Left ventricle myocardium inferior (tissue), 1 donor: ENCODE measurements around the gene LRIG1. TPM values are rescaled to one million over a fixed set of nuclear protein-coding genes. Genes with fewer than 3 reads are reported as not detected.

Experiments
- DNase-seq: peaks from one replicate; pipeline ENCODE4 v3.0.0-alpha.2; 2020
- H3K27ac ChIP-seq: fragments of 200-600 bp; replicated peaks from 2 replicates; pipeline ENCODE4 v1.8.0; 2021
- H3K27me3 ChIP-seq: fragments of 200-600 bp; 2 replicates; pipeline ENCODE4 v1.8.0; 2021; ENCODE audit warnings: low read depth
- H3K36me3 ChIP-seq: fragments of 200-600 bp; 2 replicates; pipeline ENCODE4 v1.8.0; 2021
- H3K4me1 ChIP-seq: fragments of 200-600 bp; 2 replicates; pipeline ENCODE4 v1.8.0; 2021
- H3K4me3 ChIP-seq: fragments of 200-600 bp; 2 replicates; pipeline ENCODE4 v1.8.0; 2021; ENCODE audit warnings: mild to moderate bottlenecking, moderate library complexity
- H3K9me3 ChIP-seq: fragments of 200-600 bp; replicated peaks from 2 replicates; pipeline ENCODE4 v1.8.0; 2021
- intact Hi-C: fragments of 100-400 bp; cut with micrococcal nuclease; formaldehyde crosslinking; loops from one replicate; pipeline ENCODE4 v1.11.0; 2022
- total RNA-seq: library from RNA; stranded (reverse); fragmentation: NEBNext Ultra II Directional; extraction: Animal tissue kit (Norgen Biotek cat#: 25700); gene quantifications from one replicate; pipeline ENCODE4 v1.2.1, GENCODE V29; 2021
- TF ChIP-seq, protein P1 (sequence below): fragments of 200-600 bp; IDR thresholded peaks from 2 replicates; pipeline ENCODE4 v1.8.0; 2021; ENCODE audit warnings: antibody characterized with exemption, mild to moderate bottlenecking, borderline replicate concordance
- donor health status: DM: no; HTN: yes; CAD: no; lungs with severe emphysema.

Gene LRIG1
- total RNA-seq, 1 donor from 2014 or later = 137 TPM

DNA sequence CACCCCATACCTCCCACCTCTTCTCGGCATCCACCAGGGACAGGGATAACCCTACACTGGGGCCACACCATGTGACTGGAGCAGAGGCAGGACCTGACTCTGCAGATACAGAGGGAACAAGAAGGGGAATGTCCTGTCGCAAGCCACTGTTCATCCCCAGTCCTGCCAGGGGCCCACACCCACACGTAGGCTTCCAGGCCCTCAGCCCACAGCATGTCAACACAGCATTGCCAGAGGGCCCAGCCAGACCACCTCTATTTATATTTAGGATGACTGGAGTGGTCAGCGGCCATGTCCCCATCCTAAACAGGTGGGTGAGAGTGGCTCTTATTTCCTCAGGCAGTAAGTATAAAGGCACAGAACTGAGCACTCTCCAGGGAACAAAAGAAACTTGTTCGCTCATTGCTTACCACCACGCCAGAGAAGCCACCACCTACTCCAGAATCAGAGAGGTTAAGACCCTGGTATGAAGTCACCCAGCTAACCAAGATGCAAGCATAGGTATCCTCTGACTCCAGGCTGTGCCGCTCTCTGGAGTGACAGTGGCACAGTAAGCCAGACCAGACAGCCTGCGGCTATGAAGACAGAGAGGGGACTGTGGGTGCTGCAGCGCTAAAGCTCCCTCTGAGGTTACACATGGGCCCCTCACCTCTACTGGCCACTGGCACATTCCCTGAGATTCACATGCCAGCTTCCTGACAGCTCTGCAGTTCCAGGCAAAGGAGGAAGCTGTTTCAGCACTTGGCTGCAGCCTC lies 67.9 kb downstream of the LRIG1 start:
- Histone ChIP-seq H3K4me3 (no peak overlapping the region), H3K9me3 (no peaks in the 10 kb centered on the region), H3K27ac (peak overlapping the region; percentile 61)

DNA sequence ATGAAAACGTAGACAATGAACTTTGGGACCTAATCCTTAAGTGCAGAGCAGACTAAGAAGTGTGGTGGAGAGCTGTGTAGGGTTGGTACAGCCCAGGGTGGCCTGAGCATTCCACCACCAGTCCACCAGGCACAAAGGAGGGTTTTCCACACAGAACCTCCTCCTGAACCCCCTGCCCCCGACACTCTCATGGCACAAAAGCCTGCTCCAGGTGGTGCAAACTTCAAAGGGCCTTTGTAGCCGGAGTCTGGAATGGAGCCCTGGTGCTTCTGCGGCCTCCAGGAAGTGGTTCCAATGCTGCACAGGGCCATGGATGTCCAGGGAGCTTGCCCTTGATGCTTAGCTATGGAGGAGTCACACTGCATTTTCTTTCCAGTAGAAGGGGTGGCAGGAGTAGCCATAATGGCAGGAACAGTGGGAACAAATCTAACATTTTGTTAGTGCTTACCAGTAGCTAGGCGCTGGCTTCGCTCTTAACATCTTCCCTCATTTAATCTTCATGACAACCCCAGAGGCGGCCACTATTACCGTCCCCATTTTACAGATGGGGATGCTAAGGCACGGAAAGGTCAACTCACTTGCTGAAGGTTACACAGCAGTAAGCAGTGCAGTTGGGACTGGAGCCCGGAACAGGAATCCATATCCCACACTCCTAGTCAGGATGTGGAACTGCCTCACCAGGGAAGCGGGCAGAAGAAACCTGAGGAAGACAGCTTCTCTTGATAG lies 68.6 kb downstream of the LRIG1 start:
- intact Hi-C loops = no loop called here
- Histone ChIP-seq H3K4me3 (no peak overlapping the region), H3K9me3 (no peaks in the 10 kb centered on the region), H3K27me3 (no peaks in the 10 kb centered on the region), H3K36me3 (no peaks in the 10 kb centered on the region), H3K4me1 (peaks cover 92% of the 10 kb centered on the region), H3K27ac (peak overlapping the region; percentile 61)
- no peak for DNase-seq
- TF ChIP-seq, protein P1, sequence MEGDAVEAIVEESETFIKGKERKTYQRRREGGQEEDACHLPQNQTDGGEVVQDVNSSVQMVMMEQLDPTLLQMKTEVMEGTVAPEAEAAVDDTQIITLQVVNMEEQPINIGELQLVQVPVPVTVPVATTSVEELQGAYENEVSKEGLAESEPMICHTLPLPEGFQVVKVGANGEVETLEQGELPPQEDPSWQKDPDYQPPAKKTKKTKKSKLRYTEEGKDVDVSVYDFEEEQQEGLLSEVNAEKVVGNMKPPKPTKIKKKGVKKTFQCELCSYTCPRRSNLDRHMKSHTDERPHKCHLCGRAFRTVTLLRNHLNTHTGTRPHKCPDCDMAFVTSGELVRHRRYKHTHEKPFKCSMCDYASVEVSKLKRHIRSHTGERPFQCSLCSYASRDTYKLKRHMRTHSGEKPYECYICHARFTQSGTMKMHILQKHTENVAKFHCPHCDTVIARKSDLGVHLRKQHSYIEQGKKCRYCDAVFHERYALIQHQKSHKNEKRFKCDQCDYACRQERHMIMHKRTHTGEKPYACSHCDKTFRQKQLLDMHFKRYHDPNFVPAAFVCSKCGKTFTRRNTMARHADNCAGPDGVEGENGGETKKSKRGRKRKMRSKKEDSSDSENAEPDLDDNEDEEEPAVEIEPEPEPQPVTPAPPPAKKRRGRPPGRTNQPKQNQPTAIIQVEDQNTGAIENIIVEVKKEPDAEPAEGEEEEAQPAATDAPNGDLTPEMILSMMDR = no peak

More for the DNA sequence above, 67.9 kb downstream of the LRIG1 start:
- peaks cover 92% of the 10 kb centered on the region for H3K4me1 ChIP-seq
- intact Hi-C loops = no loop called here
- no peak for DNase-seq
- TF ChIP-seq, protein P1 = no peak
- no peaks in the 10 kb centered on the region for H3K27me3 ChIP-seq
- H3K36me3 ChIP-seq = no peaks in the 10 kb centered on the region

DNA sequence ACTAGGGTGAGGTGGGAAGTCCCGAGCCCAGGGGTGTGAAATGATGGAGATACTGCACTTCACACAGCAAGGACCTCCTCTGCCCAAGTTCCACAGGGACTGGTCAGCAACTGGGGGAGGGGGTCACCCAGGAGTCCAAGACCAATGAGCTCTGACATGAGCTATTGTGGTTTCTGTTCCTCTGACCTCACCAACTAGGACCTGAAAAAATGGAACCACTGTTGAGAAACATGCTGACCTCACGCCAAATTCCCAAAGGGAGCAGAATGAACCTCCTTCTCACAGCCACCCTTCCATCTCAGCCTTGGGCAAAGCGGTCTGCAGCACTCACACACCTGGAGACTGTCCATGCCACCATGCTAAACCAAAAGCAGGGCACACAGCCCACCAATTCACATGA lies 69.3 kb downstream of the LRIG1 start:
- Histone ChIP-seq H3K27ac (peak overlapping the region; percentile 61), H3K4me1 (peaks cover 92% of the 10 kb centered on the region), H3K36me3 (no peaks in the 10 kb centered on the region), H3K27me3 (no peaks in the 10 kb centered on the region), H3K9me3 (no peaks in the 10 kb centered on the region), H3K4me3 (no peak overlapping the region)
- intact Hi-C loops = no loop called here
- TF ChIP-seq, protein P1 = no peak
- no peak for DNase-seq

DNA sequence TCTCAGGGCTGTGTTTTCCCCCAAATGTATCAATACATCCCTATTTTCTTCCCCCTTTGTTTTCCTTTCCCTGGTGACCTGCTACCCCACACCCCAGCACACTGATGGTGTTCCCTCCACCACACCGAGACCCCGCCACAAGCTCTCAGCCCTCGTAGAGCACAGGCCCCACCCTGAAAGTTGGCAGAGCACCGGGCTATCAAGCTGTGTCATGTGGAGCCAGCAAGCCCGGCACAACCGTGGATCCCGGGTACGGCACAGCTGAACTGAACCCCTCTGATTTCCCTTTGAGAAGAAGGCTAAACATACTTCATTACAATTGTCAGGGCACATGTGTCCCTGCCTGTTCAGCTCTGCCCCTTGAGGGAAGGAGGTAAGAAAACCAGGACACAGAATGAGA lies 69.9 kb downstream of the LRIG1 start:
- H3K27ac ChIP-seq = peak overlapping the region; percentile 61
- DNase-seq = no peak
- H3K4me3 ChIP-seq = no peak overlapping the region
- no peaks in the 10 kb centered on the region for H3K36me3 ChIP-seq
- H3K9me3 ChIP-seq = no peaks in the 10 kb centered on the region
- intact Hi-C loops = no loop called here
- peaks cover 90% of the 10 kb centered on the region for H3K4me1 ChIP-seq
- TF ChIP-seq, protein P1 = no peak
- H3K27me3 ChIP-seq = no peaks in the 10 kb centered on the region

DNA sequence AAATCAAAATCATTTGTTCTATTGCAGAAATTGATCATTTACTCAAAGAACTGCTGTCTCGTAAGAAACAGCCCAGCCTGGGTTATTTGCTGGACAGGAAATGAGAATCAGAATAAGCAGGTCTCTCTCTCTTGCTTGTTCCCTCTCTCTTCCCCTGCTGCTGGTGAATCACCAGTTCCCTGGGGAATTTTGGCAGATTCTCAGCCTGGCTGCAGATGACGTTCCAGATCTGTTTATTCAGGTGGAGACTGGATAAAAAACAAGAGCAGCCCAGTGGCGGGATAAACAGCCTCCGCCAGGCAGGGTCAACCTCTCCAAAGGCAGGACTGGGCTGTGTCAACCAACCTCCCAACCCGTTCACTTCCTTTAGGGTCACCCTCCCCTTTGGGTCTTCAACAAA lies 72.1 kb downstream of the LRIG1 start:
- no peaks in the 10 kb centered on the region for H3K27me3 ChIP-seq
- TF ChIP-seq, protein P1 = no peak
- intact Hi-C loops = no loop called here
- no peaks in the 10 kb centered on the region for H3K36me3 ChIP-seq
- no peaks in the 10 kb centered on the region for H3K9me3 ChIP-seq
- peak overlapping the region; percentile 10 for H3K4me3 ChIP-seq
- peaks cover 96% of the 10 kb centered on the region for H3K4me1 ChIP-seq
- peak; percentile 65 for DNase-seq
- peak overlapping the region; percentile 74 for H3K27ac ChIP-seq
